Smooth muscle cell (in vitro differentiated cells): ENCODE results near the gene RAPGEF1. TPM values are rescaled to one million over a fixed set of nuclear protein-coding genes. Genes with fewer than 3 reads are reported as not detected.
A peak's percentile ranks its signal among the peaks of the same experiment; 100 is the strongest.

ENCODE experiments used
- DNase-seq: peaks from one replicate; lab custom pipeline; 2025; ENCODE audit not compliant: unreplicated experiment; lab: John Stamatoyannopoulos, UW
- H2AFZ ChIP-seq: fragments of 200-600 bp; sonication (generic); 2 replicates; pipeline ENCODE4 v1.6.0; 2016; ENCODE audit warnings: antibody characterized with exemption, low read depth, mild to moderate bottlenecking
- H3F3A ChIP-seq: fragments of 200-600 bp; sonication (generic); 2 replicates; pipeline ENCODE4 v1.6.0; 2017; ENCODE audit warnings: antibody characterized with exemption, low read depth
- H3K27ac ChIP-seq: fragments of 200-600 bp; sonication (generic); 2 replicates; pipeline ENCODE4 v1.5.1; 2016; ENCODE audit warnings: low read depth, mild to moderate bottlenecking
- H3K27me3 ChIP-seq: fragments of 200-600 bp; sonication (generic); 2 replicates; pipeline ENCODE4 v1.6.1; 2016; ENCODE audit warnings: low read depth, mild to moderate bottlenecking
- H3K36me3 ChIP-seq: fragments of 200-600 bp; sonication (generic); 2 replicates; pipeline ENCODE4 v1.5.1; 2016; ENCODE audit warnings: low read depth
- H3K4me1 ChIP-seq: fragments of 200-600 bp; sonication (generic); 2 replicates; pipeline ENCODE4 v1.5.1; 2016; ENCODE audit warnings: low read depth
- H3K4me2 ChIP-seq: fragments of 200-600 bp; sonication (generic); 2 replicates; pipeline ENCODE4 v1.6.0; 2016; ENCODE audit warnings: mild to moderate bottlenecking
- H3K4me3 ChIP-seq: fragments of 200-600 bp; sonication (generic); 2 replicates; pipeline ENCODE4 v1.5.1; 2016; ENCODE audit warnings: mild to moderate bottlenecking
- H3K79me2 ChIP-seq: fragments of 200-600 bp; sonication (generic); 2 replicates; pipeline ENCODE4 v1.6.0; 2016; ENCODE audit warnings: low read depth, mild to moderate bottlenecking
- H3K9ac ChIP-seq: fragments of 200-600 bp; sonication (generic); 2 replicates; pipeline ENCODE4 v1.6.0; 2016; ENCODE audit warnings: low read depth
- H3K9me3 ChIP-seq: fragments of 200-600 bp; sonication (generic); replicated peaks from 2 replicates; pipeline ENCODE4 v1.5.1; 2016; ENCODE audit warnings: low read depth
- H4K20me1 ChIP-seq: fragments of 200-600 bp; sonication (generic); 2 replicates; pipeline ENCODE4 v1.6.0; 2016; ENCODE audit warnings: low read depth
- whole genome bisulfite sequencing: methylation state at CpG from one replicate; pipeline ENCODE4 v1.1.7; 2016; ENCODE audit warnings: low lambda C conversion rate; 5-methylcytosine and 5-hydroxymethylcytosine counted together
- polyA plus RNA-seq: library from polyadenylated mRNA; unstranded; fragments of >200 nt; fragmentation: Nextera tagmentation; extraction: Ambion mirVana; gene quantifications from 2 replicates; pipeline ENCODE4 v1.2.1, GENCODE V29; 2016
- total RNA-seq: library from RNA; depleted of rRNA; stranded (reverse); fragments of >200 nt; gene quantifications from 2 replicates; pipeline ENCODE4 v1.2.3, GENCODE V29; 2014
- TF ChIP-seq, protein P1 (sequence below): fragments of 200-600 bp; sonication (generic); IDR thresholded peaks from 2 replicates; pipeline ENCODE4 v1.5.1; 2017; ENCODE audit warnings: borderline replicate concordance, mild to moderate bottlenecking, antibody characterized with exemption; ENCODE audit not compliant: insufficient read depth, poor library complexity, severe bottlenecking

The RAPGEF1 gene
- total and polyA plus RNA-seq, 2 experiments from 2014 or later = 16.4 to 17.8 TPM

DNA sequence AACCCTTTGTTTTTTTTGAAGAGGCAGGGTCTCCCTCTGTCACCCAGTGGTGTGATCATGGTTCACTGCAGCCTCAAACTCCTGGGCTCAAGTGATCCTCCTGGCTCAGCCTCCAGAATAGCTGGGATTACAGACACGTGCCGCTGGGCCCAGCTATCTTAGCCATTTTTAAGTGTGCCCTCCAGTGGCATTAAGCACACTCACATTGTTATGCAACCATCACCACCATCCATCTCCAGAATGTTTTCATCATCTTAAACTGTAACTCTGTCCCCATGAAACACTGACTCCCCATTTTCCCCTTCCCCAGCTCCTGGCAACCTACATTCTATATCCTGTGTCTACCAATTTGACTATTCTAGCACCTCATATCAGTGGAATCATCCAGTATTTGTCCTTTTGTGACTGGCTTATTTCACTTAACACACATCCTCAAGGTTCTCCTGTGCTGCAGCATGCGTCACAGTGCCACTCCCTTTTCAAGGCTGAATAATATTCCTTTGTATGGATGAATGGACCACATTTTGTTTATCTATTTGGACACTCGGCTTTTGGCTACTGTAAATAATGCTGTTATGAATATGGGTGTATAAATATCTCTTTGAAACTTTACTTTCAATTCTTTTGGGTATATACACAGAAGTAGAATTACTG lies 12.5 kb upstream of the RAPGEF1 start:
- no peak overlapping the region for H3K27ac ChIP-seq
- no peaks in the 10 kb centered on the region for H3K27me3 ChIP-seq
- no peak overlapping the region for H3K4me2 ChIP-seq
- H3K9ac ChIP-seq = no peak overlapping the region
- H3K4me3 ChIP-seq = no peak overlapping the region
- H3K79me2 ChIP-seq = no peaks in the 10 kb centered on the region
- H3F3A ChIP-seq = no peaks in the 10 kb centered on the region
- 96% methylated on average over 4 of the region's 4 CpGs for WGBS
- no peak overlapping the region for H2AFZ ChIP-seq
- TF ChIP-seq, protein P1, sequence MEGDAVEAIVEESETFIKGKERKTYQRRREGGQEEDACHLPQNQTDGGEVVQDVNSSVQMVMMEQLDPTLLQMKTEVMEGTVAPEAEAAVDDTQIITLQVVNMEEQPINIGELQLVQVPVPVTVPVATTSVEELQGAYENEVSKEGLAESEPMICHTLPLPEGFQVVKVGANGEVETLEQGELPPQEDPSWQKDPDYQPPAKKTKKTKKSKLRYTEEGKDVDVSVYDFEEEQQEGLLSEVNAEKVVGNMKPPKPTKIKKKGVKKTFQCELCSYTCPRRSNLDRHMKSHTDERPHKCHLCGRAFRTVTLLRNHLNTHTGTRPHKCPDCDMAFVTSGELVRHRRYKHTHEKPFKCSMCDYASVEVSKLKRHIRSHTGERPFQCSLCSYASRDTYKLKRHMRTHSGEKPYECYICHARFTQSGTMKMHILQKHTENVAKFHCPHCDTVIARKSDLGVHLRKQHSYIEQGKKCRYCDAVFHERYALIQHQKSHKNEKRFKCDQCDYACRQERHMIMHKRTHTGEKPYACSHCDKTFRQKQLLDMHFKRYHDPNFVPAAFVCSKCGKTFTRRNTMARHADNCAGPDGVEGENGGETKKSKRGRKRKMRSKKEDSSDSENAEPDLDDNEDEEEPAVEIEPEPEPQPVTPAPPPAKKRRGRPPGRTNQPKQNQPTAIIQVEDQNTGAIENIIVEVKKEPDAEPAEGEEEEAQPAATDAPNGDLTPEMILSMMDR = no peak
- DNase-seq = no peak
- H3K36me3 ChIP-seq = no peaks in the 10 kb centered on the region
- H3K4me1 ChIP-seq = no peaks in the 10 kb centered on the region
- H3K9me3 ChIP-seq = no peaks in the 10 kb centered on the region
- no peaks in the 10 kb centered on the region for H4K20me1 ChIP-seq

DNA sequence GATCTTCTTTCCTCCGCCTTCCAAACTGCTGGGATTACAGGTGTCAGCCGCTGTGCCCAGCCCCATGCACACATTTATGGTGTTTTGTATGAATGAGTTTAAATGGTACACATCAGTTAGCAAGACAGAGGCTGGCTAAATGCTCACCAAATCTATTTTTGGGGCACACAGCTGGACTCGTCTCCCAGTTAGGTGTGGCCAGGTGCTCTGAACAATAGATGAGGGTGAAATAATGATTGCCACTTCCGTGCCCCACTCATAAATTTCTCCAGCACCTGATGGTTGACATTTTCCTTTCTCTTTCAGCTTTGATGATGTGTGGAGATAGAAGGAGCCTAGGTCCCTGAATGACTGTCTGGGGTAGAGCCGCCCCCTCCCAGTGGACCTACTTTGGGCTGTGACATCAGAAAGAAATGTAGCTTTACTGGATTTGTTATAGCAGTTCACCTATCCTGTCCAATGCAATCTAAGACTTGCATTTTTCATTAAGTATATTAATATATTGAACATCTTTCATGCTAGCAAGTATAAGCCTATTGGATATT lies 8.6 kb upstream of the RAPGEF1 start:
- TF ChIP-seq, protein P1 = no peak
- Histone ChIP-seq H3K36me3 (no peaks in the 10 kb centered on the region), H3F3A (no peaks in the 10 kb centered on the region), H3K27me3 (no peaks in the 10 kb centered on the region), H3K9ac (no peak overlapping the region), H4K20me1 (no peaks in the 10 kb centered on the region), H2AFZ (no peak overlapping the region), H3K4me2 (no peak overlapping the region), H3K4me1 (no peaks in the 10 kb centered on the region), H3K9me3 (no peaks in the 10 kb centered on the region), H3K79me2 (no peaks in the 10 kb centered on the region), H3K27ac (no peak overlapping the region), H3K4me3 (no peak overlapping the region)
- WGBS = 83% methylated on average over 5 of the region's 5 CpGs
- no peak for DNase-seq

DNA sequence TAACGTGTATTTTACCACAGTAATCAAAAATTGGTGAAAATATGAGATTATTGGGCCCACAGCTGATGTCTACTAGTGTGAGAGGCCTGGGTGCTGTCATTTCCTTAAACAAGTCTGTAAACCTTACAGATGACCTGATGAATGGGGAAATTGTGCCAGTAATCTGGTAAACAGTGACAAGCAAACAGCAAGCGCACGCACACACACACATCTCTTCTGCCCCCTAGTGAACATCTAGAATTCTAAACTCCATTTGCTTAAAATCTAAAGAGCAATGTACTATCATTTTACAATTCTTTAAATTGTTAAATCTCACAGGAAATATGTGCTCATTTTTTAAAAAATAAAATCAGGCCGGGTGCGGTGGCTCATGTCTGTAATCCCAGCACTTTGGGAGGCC lies 7.5 kb upstream of the RAPGEF1 start:
- 51% methylated on average over 5 of the region's 5 CpGs for WGBS
- H3K4me2 ChIP-seq = no peak overlapping the region
- H3K27me3 ChIP-seq = no peaks in the 10 kb centered on the region
- TF ChIP-seq, protein P1 = peak; percentile 52
- H3K4me3 ChIP-seq = no peak overlapping the region
- no peaks in the 10 kb centered on the region for H3K9me3 ChIP-seq
- no peak overlapping the region for H3K27ac ChIP-seq
- no peak for DNase-seq
- no peaks in the 10 kb centered on the region for H3K36me3 ChIP-seq
- no peaks in the 10 kb centered on the region for H3F3A ChIP-seq
- no peaks in the 10 kb centered on the region for H3K4me1 ChIP-seq
- no peak overlapping the region for H3K9ac ChIP-seq
- no peaks in the 10 kb centered on the region for H3K79me2 ChIP-seq
- no peak overlapping the region for H2AFZ ChIP-seq
- H4K20me1 ChIP-seq = no peaks in the 10 kb centered on the region

- no peak overlapping the region for H3K4me2 ChIP-seq
- H3K4me1 ChIP-seq = no peaks in the 10 kb centered on the region
These were observed 5.7 kb upstream of the RAPGEF1 start for GRCh38 chr9:131745610-131746009.

More at GRCh38 chr9:131745610-131746009, 5.7 kb upstream of the RAPGEF1 start:
- Histone ChIP-seq H3K9ac (no peak overlapping the region), H3K36me3 (no peaks in the 10 kb centered on the region), H3K4me3 (no peak overlapping the region), H2AFZ (no peak overlapping the region), H3K9me3 (no peaks in the 10 kb centered on the region), H3F3A (no peaks in the 10 kb centered on the region), H3K27ac (no peak overlapping the region), H3K79me2 (no peaks in the 10 kb centered on the region), H4K20me1 (no peaks in the 10 kb centered on the region), H3K27me3 (no peaks in the 10 kb centered on the region)
- TF ChIP-seq, protein P1 = no peak
- DNase-seq = no peak
- WGBS = 88% methylated on average over 2 of the region's 2 CpGs
